Non-pigmented ciliary epithelial cell (primary cell): ENCODE data around the gene NELL2.

Experiments
- DNase-seq: peaks from one replicate; pipeline ENCODE4 v3.0.0-alpha.2; 2010; ENCODE audit warnings: low read depth

NELL2 gene

GRCh38 chr12:44537354-44537753 is 338.8 kb downstream of the NELL2 start:
- no peak for DNase-seq

DNA sequence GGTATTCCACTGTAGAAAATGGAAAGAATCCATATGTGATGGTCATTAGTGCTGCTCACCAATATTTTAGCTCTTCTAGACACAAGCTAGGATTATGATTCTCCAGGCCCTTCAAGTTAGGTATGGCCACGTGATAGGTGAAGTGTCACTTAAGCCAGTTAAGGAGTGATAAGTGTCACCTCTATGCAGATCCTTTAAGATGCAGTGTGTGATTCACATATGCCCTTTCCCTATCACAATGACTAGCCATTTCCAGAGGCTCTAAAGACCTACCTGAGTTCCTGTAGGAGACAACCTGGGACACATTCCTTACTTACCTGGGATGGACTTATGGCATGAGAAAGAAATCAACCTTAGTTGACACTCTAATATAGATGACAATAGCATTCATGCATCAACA is 343.2 kb downstream of the NELL2 start:
- no peak for DNase-seq

DNA sequence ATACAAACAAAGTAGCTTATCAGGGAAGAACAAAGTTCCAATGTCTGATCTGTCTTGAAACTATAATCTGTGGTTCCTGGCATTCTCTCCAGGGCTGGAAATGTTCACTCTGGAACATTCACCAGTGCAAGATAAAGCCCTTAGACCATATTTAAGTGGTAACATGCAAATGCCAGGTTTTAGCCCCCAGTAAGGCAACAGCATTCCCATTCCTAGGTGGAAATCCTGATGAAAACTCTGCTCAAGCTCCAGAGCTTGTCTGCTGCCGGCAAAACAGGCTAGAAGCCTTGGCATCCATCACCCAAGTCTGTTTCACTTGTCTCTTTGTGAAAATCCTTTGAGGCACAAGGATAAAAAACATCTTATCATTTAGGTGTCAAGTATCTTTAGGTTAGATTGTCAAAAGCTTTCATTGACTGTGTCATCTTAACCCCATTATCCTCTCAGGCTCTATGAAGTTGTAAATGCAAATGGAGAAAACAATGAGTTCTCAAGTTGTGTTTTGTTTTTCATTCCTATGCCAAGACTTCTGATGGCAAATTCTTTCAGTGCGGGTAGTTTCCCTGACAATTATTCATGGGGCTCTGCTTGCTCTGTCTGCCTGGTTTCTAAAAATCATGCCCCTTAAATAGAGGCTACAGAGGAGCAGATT is 344.7 kb downstream of the NELL2 start:
- no peak for DNase-seq

DNA sequence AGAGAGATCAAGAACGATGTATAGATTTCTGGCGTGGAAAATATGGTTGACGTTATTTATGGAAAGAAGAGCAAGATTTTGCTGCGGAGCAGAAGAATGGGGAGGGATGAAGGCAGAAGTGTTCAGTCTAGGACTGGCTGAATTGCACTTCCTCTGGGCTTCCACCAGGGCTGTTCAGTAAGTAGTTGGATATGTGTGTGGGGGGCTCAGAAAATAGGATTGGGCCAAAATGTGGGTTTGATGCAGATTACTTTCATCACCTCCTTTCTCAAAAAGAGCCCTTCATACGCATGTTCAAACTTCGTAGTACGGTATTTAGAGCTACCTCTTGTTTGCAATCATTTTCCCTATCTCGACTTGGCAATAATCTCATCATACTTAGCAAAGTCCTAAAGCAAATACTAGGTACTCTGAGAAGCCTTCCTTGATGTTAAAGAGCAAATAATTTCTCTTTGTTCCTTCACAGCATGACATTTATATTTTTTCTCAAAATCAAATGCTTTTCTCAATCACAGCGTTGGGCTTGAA is 349.4 kb downstream of the NELL2 start:
- DNase-seq, result no peak

DNA sequence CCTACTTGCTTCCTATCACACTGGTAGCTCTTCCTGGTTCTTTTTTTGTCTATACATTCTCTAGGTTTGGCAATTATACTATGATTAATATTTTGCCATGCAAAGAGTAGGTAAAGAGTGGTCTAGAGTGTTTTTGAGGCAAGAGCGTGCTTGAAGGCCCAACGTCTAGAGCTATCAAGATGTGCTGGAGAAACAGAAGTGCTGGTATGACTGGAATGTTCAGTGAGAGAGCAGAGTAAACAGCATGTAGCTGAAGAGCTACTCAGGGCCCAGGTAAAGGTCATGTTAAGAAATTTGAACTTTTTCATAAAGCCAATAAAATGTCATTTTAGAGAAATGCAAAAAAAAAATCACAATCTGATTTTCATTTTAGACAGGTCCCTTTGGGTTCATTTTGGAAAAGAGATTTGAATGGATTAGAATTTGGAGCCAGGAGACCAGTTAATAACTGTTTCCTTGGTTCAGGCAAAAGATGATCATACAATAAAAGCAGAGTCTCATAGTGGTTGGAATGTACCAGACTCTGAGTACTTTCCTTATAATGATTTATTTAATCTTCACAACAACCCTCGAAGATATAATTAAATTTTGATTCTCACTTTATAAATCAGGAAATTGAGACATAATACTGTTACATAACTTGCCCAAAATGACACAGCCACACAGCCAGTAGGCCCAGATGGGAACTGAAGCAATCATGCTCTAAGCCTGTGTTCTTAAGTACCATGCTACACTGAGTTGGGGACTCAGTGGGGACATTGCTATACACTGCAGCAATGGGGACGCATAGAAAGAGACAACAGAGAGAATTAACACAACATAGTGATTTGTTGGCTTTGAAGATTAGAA is 350.1 kb downstream of the NELL2 start:
- no peak for DNase-seq

DNA sequence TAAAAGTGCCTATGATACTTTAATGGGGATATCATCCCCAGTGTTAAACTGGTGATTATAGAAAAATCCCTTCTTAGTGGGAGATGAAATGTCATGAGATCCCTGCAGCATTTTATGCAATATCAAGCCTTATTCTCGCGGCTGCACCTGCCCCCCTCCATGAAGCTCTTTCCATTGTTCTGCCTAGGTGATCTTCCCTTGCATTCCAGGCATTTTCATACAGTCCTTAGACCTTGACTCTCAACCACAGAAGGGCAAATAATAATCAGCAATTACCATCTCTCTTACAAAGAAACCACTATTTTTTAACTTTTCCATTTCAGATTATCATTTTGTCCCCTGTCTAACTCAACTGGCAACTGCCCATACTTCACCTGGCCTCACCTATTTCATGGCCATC is 352.3 kb downstream of the NELL2 start:
- DNase-seq, result no peak

- DNase-seq, result no peak
Measured at GRCh38 chr12:44521702-44522101, 354.4 kb downstream of the NELL2 start.

DNA sequence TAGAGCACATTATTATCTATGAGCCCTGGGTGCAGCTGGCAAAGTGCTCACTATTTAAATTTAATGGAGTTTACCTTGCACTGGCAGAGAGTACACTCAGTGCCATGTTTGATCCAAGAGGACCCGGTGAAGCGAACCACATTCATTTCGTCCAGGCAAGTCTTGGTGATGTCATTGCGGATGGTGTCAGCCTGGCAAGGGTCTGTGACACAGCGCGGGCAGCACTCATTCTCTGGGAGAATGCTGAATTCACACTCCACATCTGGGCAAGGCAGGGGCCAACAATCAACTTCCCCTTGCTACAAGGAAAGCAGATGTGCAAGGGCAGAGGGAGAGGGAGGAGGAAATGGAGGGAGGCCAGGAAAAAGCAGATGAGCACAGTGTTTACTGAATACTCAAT is 356.2 kb downstream of the NELL2 start:
- no peak for DNase-seq

GRCh38 chr12:44511289-44511688 is 364.8 kb downstream of the NELL2 start:
- no peak for DNase-seq

DNA sequence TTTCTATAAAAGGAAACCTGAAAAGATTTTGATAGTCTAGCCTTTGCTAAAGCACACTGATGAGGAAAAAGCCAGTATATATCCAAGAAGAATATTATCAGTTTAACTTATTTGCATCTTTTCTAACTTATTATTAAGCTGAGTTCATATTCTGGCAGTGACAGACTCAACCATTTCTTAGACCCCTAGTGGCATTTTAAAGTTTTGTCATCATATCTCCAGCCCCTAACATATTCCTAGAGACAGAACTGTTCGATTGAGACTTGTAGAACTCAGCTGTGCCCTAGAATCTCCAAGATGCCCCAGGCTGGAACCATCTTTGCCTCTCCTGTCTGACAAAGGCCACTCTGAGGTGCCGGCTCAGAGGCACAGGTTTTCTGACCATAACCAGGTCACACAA is 365.6 kb downstream of the NELL2 start:
- no peak for DNase-seq

- no peak for DNase-seq
Measured at GRCh38 chr12:44510076-44510475, 366.0 kb downstream of the NELL2 start.

GRCh38 chr12:44509471-44509870 is 366.6 kb downstream of the NELL2 start:
- DNase-seq, result no peak

DNA sequence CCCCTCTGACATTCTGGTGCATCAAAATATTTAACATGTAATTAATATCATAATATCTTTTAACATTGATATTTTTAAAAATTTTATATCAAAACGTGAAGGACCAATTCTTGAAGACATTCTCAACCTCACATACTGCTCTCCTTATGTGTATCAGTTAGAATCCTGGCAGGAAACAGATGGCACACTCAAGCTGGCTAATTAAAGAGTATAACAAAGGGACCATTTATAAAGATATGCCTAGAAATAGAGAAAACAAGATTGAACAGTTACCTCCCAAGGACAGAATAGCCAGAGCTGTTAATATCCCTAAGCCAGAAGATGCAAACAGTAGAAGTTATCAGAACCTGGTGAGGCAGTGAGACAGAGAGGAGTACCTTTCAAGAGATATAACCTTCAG is 368.7 kb downstream of the NELL2 start:
- no peak for DNase-seq

DNA sequence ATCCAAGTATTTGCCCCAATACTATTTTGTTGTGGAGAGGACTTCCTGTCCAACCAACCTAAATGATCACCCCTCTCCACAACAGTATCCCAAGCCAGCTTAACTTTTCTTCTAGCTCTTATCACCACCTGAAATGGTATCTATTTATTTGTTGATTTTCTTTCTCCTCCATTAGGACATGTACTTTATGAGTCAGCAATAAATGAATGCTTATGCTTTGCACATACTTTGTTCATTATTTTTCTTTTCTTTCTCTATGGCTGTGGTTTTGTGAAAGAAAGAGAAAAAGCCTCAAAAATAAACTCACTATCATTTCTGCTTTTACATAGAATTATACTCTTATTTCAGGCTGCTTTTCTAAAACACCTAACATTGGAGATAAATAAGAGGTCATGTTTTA is 371.3 kb downstream of the NELL2 start:
- no peak for DNase-seq

DNA sequence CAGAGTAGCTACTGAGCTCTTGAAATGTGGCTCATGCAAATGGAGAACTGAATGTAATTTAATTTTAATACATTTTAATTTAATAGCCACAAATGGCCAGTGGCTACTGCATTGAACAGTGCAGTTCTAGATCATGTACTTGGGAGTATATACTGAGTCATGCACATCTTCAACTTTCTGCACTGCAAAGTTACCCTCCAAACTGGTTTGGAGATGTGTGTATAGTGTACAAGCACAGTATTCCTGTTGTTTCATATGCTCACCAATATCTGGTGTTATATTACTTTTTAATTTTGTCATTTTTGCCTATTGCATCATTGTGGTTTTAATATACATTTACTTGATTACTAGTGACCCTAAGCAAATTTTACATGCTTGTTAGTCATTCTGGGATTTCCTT is 372.8 kb downstream of the NELL2 start:
- DNase-seq, result no peak

- no peak for DNase-seq
Measured at GRCh38 chr12:44502681-44503080, 373.4 kb downstream of the NELL2 start.

DNA sequence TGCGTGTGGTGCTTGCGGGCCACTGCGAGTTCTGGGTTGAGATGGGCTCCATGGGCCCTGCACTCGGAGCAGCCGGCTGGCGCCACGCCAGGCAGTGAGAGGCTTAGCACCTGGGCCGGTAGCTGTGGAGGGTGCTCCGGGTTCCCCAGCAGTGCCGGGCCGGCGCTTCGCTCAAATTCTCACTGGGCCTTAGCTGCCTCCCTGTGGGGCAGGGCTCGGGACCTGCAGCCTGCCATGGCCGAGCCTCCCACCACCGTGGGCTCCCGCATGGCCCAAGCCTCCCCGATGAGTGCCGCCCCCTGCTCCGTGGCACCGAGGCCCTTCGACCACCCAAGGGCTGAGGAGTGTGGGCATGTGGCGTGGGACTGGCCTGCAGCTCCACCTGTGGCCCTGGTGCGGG is 375.7 kb downstream of the NELL2 start:
- DNase-seq, result no peak

- DNase-seq, result no peak
Measured at GRCh38 chr12:44497044-44497443, 379.1 kb downstream of the NELL2 start.

- DNase-seq, result no peak
Measured at GRCh38 chr12:44490181-44490580, 385.9 kb downstream of the NELL2 start.

DNA sequence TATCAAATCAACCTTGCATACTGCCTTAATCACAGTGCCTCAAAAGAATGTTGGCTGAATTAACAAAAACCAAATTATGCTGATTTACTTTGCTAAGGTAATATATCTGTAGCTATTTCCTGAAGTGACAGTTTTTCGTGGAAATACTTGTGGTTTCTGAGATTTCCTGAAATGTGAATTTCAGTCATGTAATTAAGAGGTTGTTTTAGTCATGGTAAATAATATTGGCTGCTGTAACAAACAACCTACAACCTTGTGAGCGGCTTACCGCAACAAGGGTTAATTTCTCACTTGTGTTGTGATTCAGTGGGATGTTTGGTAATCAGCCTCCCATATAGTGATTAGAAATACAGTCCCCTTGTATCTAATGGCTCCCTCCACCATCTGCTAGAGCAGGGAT is 387.9 kb downstream of the NELL2 start:
- DNase-seq, result no peak

GRCh38 chr12:44484862-44485261 is 391.3 kb downstream of the NELL2 start:
- DNase-seq, result no peak

GRCh38 chr12:44477331-44477980 is 398.7 kb downstream of the NELL2 start:
- no peak for DNase-seq

DNA sequence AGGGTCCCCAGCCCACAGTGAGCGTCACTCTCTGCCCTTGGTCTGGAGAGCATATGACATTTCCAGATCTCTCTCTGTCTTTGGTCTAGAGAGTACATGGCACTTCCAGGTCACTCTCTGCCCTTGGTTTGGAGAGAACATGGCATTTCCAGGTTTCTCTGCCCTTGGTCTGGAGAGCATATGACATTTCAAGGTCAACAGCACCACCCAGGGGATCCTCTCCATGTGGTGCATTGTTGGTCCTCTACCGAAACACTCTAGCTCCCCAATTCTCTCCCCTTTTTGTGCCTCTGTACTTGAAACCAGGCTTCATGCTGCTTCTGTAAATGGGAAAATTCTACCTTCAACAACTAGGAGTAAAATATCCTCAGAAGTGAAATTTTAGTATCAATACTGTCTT is 399.4 kb downstream of the NELL2 start:
- no peak for DNase-seq
